AG04449 (cell line): Measurements from ENCODE around the gene SLC27A3.
A peak's percentile ranks its signal among the peaks of the same experiment; 100 is the strongest.

Experiments used
- CTCF ChIA-PET: fragments of 350-600 bp; formaldehyde crosslinking; extraction: SDS; loops from one replicate; lab custom pipeline; 2021; ENCODE audit warnings: antibody characterized with exemption; lab: Yijun Ruan, JAX
- POLR2A ChIA-PET: fragments of 400-600, 350-600 bp; formaldehyde crosslinking; extraction: SDS; loops from one replicate; lab custom pipeline; 2020; ENCODE audit warnings: antibody characterized with exemption, inconsistent platforms; lab: Yijun Ruan, JAX
- DNase-seq: peaks from one replicate; pipeline ENCODE4 v3.0.0-alpha.2; 2010; ENCODE audit warnings: low read depth, low spot score
- H3K4me3 ChIP-seq: 2 replicates; pipeline ENCODE4 v1.5.1; 2011; ENCODE audit warnings: low read depth, mild to moderate bottlenecking, control low read depth, low read length
- CTCF ChIP-seq: IDR thresholded peaks from one replicate; pipeline ENCODE4 v1.5.1; 2011; ENCODE audit warnings: mild to moderate bottlenecking, moderate library complexity, low read length, control low read depth, inconsistent platforms; ENCODE audit not compliant: insufficient read depth; ENCODE audit errors: missing control alignments

SLC27A3 gene

GRCh38 chr1:153768316-153769181 lies 6.7 kb upstream of the SLC27A3 start:
- POLR2A ChIA-PET = no interaction called here
- DNase-seq = no peak
- no peak overlapping the region for H3K4me3 ChIP-seq
- no peak for TF ChIP-seq CTCF
- CTCF ChIA-PET = interaction anchor here (1.1 to 3.8 kb wide), 4 partner anchors 14 to 218 kb away, joined by 4 to 17 read pairs (median 5); partner anchors contain the start of gene RAB13

- CTCF ChIA-PET = interaction anchor here (1.0 to 3.8 kb wide), 5 partner anchors 15 to 217 kb away, joined by 3 to 17 read pairs (median 4); partner anchors contain the start of gene RAB13
- no peak overlapping the region for H3K4me3 ChIP-seq
- TF ChIP-seq CTCF = no peak
Measured at GRCh38 chr1:153769221-153769620, 6.0 kb upstream of the SLC27A3 start.

DNA sequence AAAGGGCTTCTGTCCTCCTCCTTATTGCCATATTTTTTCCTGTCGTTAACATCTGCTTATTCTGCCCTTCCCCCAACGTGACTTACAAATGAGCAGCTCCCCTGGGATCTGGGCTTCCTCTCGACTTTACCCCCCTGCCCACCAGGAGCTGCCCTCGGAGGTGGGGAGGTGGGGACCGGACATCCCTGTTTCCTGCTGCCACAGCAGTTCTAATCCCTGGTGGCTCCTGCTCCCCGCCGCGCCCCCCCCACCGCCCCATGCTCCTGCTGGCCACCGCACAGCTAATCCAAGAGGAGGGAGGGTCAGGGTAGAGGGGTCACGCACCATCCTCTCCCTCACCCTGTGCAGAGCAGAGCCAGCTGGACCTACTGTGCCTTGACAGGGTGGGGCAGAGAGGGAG lies 4.4 kb upstream of the SLC27A3 start:
- DNase-seq = no peak
- POLR2A ChIA-PET = no interaction called here
- CTCF ChIA-PET = interaction anchor here (0.9 to 3.8 kb wide), 5 partner anchors 10 to 216 kb away, joined by 3 to 17 read pairs (median 8); partner anchors contain the start of genes ILF2 and RAB13
- H3K4me3 ChIP-seq = no peak overlapping the region
- TF ChIP-seq CTCF = no peak

More at GRCh38 chr1:153769221-153769620, 6.0 kb upstream of the SLC27A3 start:
- POLR2A ChIA-PET = no interaction called here
- DNase-seq = no peak

- ChIA-PET POLR2A (no interaction called here), CTCF (interaction anchor here (0.6 to 3.8 kb wide), 6 partner anchors 11 to 215 kb away, joined by 3 to 17 read pairs (median 6); partner anchors contain the start of genes ILF2 and RAB13)
- DNase-seq = no peak
- no peak for TF ChIP-seq CTCF
- no peak overlapping the region for H3K4me3 ChIP-seq
Measured at GRCh38 chr1:153771261-153771660, 3.9 kb upstream of the SLC27A3 start.

DNA sequence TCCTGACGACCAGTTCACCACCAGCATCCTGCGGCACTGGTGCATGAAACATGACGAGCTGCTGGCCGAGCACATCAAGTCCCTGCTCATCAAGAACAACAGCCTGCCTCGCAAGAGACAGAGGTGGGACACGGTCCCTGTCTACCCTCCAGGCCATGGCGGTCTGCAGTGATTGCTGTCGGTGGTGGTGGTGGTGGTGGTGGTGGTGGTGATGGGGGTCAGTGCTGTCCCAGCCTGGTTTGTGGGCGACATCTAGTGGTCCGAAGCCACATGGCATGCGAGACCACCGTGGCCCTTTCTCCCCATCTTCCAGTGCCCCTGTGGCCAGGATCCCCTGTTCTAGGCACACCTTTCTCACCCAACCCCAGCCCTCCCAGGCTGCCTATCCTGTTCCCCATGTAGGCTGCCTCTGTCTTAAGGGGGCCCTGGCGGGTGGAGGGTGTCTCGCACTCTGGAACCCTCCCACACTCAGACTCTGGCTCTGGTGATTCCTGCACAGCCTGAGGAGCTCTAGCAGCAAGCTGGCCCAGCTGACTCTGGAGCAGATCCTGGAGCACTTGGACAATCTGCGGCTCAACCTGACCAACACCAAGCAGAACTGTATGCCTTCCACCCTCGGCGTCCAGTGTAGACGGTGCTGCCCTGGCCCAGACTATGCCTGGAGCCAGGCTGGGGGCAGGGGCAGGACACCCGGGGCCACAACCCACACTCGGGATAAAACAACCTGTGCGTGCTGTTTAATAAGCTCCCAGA lies 3.2 kb upstream of the SLC27A3 start:
- no peak for DNase-seq
- POLR2A ChIA-PET = no interaction called here
- CTCF ChIA-PET = interaction anchor here (0.6 to 2.6 kb wide), 10 partner anchors 8 to 215 kb away, joined by 3 to 10 read pairs (median 4); partner anchors contain the start of genes DENND4B, ILF2 and RAB13
- TF ChIP-seq CTCF = peak; percentile 49
- no peak overlapping the region for H3K4me3 ChIP-seq
